ENCODE data around the gene GNL3. TPM values are rescaled to one million over a fixed set of nuclear protein-coding genes. Genes with fewer than 3 reads are reported as not detected.

Gene GNL3
- total RNA-seq, 1 experiment from 2014 or later, result 205 TPM

- ChIA-PET POLR2A (interaction anchor here (0.6 kb wide), 1 partner anchor 16 kb away, joined by 3 read pairs; no protein-coding TSS in a partner anchor), CTCF (no interaction called here)
- no peak for ATAC-seq
These were observed 21.8 kb downstream of the GNL3 start for GRCh38 chr3:52707585-52707984.

More at GRCh38 chr3:52707585-52707984, 21.8 kb downstream of the GNL3 start:
- no peak for DNase-seq (ENCODE audit: low read depth, low spot score)
- no peak overlapping the region for H3K9ac ChIP-seq (ENCODE audit: low read length)
- H2AFZ ChIP-seq (ENCODE audit: low read depth, low read length, poor library complexity, severe bottlenecking), result no peak overlapping the region
- H3K79me2 ChIP-seq (ENCODE audit: insufficient read depth, low read length), result peaks cover 49% of the 10 kb centered on the region
- H3K9me3 ChIP-seq (ENCODE audit: control insufficient read depth in 1 of 2, insufficient read depth in 1 of 2, low read depth in 1 of 2, low read length in 2 of 2), result no peaks in the 10 kb centered on the region
- H3K4me2 ChIP-seq (ENCODE audit: low read length), result peak overlapping the region; percentile 99
- no peaks in the 10 kb centered on the region for H3K27me3 ChIP-seq (ENCODE audit: insufficient read depth, low read length)
- no peaks in the 10 kb centered on the region for H4K20me1 ChIP-seq (ENCODE audit: insufficient read depth)
- BruUV-seq (replicated peaks), result no TSS peak
- H3K36me3 ChIP-seq (ENCODE audit: control insufficient read depth in 1 of 2, insufficient read depth in 2 of 2, low read length in 2 of 2), result peaks cover 10% of the 10 kb centered on the region in 2 experiments; a peak in 3 of 4 replicates
- intact Hi-C loops (cut with micrococcal nuclease), result no loop called here
- RAD21 ChIA-PET (ENCODE audit: low non-redundant PET in 1 of 2, low total read pairs in 2 of 2, uncharacterized antibody in 2 of 2, unreplicated experiment in 2 of 2), result no interaction called here
- H3K4me3 ChIP-seq (replicated peaks in 1 of 2; ENCODE audit: low read depth in 1 of 2, low read length in 2 of 2), result peak overlapping the region in 1 of 2 experiments; percentile 96; a peak in 1 of 4 replicates
- H3K27ac ChIP-seq (ENCODE audit: low read depth, low read length), result no peak overlapping the region
- no peaks in the 10 kb centered on the region for H3K9me2 ChIP-seq (ENCODE audit: insufficient read depth)
- no peak for TF ChIP-seq POLR2AphosphoS5 (IDR thresholded peaks at IDR 0.05; ENCODE audit: low read depth, low read length)
- no peak for TF ChIP-seq TCF7L2 (IDR thresholded peaks at IDR 0.05; ENCODE audit: borderline replicate concordance, extremely low read depth, insufficient read depth, insufficient read length)
- TF ChIP-seq ZBTB33 (IDR thresholded peaks at IDR 0.05; ENCODE audit: extremely low read depth, insufficient replicate concordance, low read length), result no peak
- no peak for TF ChIP-seq CEBPB (IDR thresholded peaks at IDR 0.05; ENCODE audit: low read depth)
- TF ChIP-seq EGR1 (IDR thresholded peaks at IDR 0.05; ENCODE audit: low read depth), result no peak
- no peak for TF ChIP-seq SIN3A (IDR thresholded peaks at IDR 0.05; ENCODE audit: low read depth)
- no peak for TF ChIP-seq SRF (IDR thresholded peaks at IDR 0.05; ENCODE audit: low read depth)
- no peak for TF ChIP-seq ELF1 (IDR thresholded peaks at IDR 0.05; ENCODE audit: borderline replicate concordance, low read depth)
- TF ChIP-seq, protein P1, sequence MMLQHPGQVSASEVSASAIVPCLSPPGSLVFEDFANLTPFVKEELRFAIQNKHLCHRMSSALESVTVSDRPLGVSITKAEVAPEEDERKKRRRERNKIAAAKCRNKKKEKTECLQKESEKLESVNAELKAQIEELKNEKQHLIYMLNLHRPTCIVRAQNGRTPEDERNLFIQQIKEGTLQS (IDR thresholded peaks at IDR 0.05), result no peak
- no peak for TF ChIP-seq CTCF (IDR thresholded peaks at IDR 0.05 in 2 of 3, conservative IDR thresholded peaks at IDR 0.05 in 1 of 3; ENCODE audit: borderline replicate concordance in 1 of 3, insufficient read depth in 1 of 3, low read depth in 2 of 3, low read length in 2 of 3)
- TF ChIP-seq, protein P2, sequence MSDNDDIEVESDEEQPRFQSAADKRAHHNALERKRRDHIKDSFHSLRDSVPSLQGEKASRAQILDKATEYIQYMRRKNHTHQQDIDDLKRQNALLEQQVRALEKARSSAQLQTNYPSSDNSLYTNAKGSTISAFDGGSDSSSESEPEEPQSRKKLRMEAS (IDR thresholded peaks at IDR 0.05), result no peak
- no peak for TF ChIP-seq EZH2 (IDR thresholded peaks at IDR 0.05)
- no peak for TF ChIP-seq EZH2phosphoT487 (IDR thresholded peaks at IDR 0.05; ENCODE audit: borderline replicate concordance)
- TF ChIP-seq JUND (IDR thresholded peaks at IDR 0.05), result no peak
- no peak for TF ChIP-seq ZNF274 (IDR thresholded peaks at IDR 0.05; ENCODE audit: low read depth, low read length)
- no peak for TF ChIP-seq SP1 (IDR thresholded peaks at IDR 0.05; ENCODE audit: low read depth)
- no peak for TF ChIP-seq RAD21 (IDR thresholded peaks at IDR 0.05; ENCODE audit: low read depth)
- TF ChIP-seq, protein P3, sequence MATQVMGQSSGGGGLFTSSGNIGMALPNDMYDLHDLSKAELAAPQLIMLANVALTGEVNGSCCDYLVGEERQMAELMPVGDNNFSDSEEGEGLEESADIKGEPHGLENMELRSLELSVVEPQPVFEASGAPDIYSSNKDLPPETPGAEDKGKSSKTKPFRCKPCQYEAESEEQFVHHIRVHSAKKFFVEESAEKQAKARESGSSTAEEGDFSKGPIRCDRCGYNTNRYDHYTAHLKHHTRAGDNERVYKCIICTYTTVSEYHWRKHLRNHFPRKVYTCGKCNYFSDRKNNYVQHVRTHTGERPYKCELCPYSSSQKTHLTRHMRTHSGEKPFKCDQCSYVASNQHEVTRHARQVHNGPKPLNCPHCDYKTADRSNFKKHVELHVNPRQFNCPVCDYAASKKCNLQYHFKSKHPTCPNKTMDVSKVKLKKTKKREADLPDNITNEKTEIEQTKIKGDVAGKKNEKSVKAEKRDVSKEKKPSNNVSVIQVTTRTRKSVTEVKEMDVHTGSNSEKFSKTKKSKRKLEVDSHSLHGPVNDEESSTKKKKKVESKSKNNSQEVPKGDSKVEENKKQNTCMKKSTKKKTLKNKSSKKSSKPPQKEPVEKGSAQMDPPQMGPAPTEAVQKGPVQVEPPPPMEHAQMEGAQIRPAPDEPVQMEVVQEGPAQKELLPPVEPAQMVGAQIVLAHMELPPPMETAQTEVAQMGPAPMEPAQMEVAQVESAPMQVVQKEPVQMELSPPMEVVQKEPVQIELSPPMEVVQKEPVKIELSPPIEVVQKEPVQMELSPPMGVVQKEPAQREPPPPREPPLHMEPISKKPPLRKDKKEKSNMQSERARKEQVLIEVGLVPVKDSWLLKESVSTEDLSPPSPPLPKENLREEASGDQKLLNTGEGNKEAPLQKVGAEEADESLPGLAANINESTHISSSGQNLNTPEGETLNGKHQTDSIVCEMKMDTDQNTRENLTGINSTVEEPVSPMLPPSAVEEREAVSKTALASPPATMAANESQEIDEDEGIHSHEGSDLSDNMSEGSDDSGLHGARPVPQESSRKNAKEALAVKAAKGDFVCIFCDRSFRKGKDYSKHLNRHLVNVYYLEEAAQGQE (IDR thresholded peaks at IDR 0.05; ENCODE audit: low read depth), result no peak
- no peak for TF ChIP-seq POLR2A (IDR thresholded peaks at IDR 0.05; ENCODE audit: borderline replicate concordance, extremely low read depth, insufficient read depth, insufficient read length)
- H3K4me1 ChIP-seq (ENCODE audit: control insufficient read depth in 1 of 2, insufficient read depth in 2 of 2, low read length in 2 of 2), result peaks cover 10 to 12% of the 10 kb centered on the region in 2 experiments; a peak in 3 of 4 replicates

All from HCT116 (cell line).